Ammon's horn (tissue), 1 donor: Measurements from ENCODE around the gene IMMP2L.
A peak's percentile ranks its signal among the peaks of the same experiment; 100 is the strongest.

Source experiments
- DNase-seq: peaks from one replicate; pipeline ENCODE4 v3.0.0-alpha.2; 2016; ENCODE audit warnings: low spot score

Gene IMMP2L

DNA sequence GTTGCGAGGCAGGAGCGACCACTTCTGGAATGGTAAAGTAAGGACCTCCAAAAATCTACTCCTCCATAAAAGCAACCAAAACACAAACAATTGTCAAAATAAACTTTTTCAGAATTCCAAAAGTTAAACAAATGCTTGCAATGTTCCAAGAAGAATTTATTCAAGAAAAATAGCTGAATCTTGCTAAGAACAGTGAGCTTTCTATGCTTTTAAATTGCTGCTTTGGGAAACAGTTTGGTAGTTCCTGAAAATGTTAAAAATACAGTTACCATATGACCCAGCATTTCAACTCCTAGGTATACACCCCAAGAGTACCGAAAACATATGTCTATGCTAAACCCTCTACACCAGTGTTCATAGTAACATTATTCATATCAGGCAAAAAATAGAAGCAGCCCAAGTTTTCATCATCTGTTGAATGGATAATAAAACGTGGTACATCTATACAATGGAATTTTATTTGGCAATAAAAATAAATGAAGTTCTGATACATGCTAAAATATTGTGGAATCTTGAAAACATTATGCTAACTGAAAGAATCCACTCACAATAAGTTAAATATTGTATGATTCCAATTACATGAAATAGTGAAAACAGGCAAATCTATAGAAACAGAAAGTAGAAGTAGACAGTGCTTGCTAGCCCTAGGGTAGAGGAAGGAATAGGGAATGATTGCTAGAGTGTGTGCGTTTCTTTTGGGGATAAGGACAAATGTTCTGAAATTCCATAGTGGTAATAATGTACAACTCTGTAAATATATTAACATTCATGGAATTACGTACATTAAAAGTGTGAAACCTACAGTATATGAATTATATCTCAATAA, 414.4 kb downstream of the IMMP2L start:
- no peak for DNase-seq

DNA sequence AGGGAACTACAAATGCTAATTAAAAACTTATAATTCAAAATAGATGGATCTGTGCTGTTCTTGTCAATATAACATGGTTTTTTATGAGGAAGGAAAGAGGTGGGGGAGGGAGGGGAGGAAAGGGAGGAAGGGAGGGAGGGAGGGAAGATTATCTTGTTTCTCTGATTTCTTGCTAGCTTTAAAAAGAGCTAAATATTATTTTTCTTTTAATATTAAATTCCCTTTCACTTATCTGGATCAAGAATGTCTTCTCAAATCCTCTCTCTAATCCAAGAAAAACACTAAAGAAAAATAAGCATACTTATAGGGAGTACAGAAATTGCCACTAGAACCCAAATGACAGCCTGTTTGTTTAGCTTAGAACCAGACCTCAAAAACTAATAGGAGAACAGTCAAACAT, 416.2 kb downstream of the IMMP2L start:
- no peak for DNase-seq

DNA sequence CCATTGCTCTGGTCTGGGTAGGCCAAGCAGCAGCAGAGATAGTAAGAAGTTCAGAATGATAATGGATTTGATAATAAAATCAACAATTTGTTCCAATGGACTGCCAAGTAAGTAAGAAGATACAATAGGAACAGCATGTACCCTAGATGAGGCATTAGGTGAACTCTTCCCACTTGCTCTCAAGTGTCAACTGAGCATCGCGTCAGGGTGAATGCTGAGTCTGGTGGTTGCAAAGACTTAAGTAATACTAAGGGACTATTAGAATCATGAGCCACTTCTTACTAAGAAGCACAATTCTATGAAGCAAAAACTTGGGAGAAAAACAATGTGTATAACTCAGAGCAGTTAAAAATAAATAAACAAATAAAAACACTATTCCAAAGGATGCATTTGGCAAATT, 416.8 kb downstream of the IMMP2L start:
- DNase-seq, result no peak

DNA sequence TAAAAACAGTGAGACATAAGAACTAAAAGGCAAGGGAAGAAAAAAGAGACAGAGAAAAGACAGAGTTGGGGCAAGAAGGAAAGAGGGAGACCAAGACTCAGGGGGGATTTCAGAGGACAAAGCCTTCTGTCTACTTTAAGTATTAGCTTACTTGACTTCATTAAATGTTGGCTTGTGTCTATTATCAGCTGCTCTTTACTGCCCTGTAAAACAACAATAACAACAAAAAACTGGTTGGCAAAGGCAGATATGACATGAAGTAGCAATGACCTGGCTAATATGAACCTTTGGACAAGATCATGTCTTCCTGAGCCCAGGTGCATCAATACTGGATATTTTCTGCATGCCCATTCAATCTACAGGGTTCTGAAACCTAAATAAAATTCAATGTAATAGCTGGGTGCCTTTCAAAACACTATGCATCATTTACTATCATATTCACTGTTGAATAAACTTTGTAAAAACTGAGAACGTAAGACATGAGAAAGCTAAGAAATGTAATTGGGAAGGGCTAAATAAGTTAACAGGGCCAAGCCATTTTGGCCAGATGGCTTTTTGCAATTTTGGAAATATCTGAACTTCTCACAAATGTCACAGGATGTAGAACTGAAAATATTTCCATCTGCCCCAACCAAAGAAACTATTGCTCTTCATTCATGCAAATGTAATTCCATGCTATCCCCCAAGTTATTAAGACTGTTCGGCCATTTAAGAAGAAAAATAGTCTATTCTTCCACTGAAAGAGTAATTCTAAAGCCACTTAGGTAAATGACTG, 422.0 kb downstream of the IMMP2L start:
- no peak for DNase-seq

DNA sequence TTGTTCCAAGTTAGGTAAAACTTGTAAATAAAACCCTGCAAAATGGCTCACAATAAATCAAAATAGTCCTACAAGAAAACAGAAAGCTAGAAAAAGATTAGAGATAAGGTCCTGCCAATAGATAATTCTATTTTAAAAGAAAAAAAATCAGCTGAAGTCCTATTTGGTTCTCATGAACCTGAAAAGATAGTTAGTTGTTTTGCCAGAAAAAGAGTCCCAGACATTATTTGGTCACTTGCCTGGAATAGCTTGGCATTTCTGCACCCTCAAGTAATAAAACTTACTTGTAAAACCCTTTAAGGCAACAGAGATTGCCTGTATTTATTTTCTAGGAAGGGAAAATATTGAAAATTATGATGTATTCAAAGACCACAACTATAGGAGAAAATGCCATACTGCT, 423.7 kb downstream of the IMMP2L start:
- no peak for DNase-seq

DNA sequence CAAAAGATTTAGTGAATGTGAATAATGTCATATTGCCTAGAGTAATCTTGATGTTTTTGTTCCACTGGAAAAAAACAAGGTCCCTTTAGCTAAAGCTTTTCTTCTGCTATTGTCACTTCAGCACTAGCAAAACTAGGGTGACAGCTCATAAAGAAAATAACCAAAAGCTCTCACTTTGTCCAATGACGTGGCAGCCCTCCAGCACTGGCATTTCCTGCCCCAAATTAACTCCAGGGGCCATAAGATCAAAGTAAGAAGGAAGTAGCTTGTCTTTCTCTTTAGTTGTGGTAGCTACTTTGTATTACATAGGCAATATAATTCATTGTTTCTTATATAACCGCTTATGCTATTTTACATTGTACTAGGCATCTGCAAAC, 424.1 kb downstream of the IMMP2L start:
- DNase-seq, result peak; percentile 46

DNA sequence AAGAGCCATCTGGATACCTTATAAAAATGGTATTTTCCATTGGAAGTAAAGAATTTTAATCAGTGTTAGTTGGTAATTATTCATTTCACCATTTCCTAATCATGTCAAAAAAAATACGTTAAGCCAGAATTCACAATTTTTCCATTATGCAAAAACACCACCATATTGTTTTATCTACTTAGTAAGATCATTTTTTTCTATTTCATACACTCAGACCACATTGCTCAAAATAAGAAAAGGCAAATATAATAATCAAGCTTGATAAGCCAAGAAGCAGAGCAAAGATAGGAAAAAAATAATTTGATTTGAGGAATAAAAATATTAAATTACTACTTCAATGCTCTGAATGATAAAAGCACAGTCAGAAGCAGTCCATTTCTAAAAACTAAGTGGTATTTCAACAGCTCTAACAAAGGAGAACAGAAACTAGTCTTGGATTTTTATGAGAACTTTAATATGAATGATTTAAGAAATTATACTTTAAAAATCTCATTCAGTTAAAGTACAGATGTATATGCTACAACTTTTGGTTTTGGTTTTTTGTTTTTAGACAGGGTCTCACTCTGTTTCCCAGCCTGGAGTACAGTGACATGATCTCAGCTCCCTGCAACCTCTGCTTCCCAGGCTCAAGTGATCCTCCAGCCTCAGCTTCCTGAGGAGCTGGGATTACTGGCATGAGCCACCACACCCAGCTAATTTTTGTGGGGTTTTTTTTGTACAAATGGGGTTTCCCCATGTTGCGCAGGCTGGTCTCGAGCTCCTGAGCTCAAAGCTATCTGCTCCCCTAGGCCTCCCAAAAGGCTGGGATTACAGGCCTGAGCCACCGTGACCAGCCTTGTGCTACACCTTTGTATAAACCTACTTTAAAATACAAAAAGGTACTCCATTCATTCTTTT, 424.7 kb downstream of the IMMP2L start:
- no peak for DNase-seq

DNA sequence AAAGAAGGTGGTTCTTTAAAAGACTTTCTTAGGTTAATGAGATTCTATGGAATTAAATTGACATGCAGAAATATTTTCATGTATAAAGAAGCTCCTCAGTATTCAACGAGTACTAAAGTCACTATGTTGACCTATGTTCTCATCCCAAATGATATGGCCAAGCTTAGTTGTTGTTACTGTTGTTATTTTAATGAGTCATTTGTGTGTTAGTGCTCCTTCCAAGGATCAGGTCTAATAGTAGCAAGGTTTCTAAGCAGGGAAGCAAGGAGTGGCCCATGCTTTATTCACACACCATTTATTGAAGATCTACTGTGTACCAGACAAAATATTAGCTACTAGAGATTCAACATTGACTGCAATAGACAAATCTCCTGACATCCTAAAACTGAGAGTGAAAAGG, 429.5 kb downstream of the IMMP2L start:
- DNase-seq, result no peak

DNA sequence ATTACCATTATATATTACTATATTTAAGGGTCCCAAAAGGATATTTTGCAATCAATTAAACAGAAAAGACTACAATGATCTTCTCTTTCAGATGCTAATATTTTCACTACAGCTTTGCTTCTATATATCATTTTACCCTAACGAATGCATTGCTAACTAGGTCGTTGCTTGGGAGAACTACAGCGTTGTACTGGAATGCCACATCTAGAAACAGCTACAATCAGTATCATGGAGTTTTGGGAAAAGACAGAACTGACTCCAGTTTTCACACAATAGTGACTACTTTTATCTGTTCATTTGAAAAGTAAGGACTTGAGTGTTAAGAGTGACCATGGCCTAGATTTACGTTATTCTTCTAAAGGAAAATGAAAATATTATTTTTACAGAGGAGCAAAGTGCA, 432.9 kb downstream of the IMMP2L start:
- no peak for DNase-seq

DNA sequence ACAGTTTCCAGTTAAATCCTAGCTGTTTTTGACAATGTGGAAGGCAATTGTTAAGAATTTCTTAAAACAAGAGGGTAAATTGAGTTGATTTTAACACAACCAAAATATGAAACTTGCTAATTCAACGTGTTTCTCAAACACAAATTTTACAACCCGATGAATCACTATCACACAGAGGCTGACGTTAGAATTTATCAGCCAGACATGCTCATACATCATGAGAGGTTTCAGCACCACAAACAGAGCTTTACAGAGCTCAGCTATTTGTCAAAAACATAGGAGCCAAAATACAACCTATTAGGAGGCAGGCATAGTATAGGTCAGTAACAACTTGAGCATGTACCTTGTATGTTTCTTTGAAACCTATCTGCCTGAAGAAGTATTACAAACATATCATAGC, 435.3 kb downstream of the IMMP2L start:
- no peak for DNase-seq

DNA sequence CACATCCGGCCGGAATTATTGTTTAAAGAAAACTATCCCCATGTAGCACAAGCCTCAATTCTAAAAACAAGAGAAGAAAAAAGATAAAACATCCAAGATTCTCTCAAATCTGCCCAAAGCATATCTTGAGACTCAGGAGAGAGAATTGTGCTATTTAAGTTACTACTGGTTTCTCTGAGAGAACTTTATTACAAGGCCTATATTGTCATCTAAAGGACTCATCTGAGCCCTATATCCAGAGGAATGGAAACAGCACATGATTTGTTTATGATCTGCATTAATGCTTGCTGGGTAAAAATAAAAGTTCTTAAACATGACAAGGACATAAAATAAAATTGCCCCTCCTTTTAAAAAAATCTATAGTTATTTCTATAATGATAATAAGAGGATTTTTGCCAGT, 446.3 kb downstream of the IMMP2L start:
- no peak for DNase-seq

DNA sequence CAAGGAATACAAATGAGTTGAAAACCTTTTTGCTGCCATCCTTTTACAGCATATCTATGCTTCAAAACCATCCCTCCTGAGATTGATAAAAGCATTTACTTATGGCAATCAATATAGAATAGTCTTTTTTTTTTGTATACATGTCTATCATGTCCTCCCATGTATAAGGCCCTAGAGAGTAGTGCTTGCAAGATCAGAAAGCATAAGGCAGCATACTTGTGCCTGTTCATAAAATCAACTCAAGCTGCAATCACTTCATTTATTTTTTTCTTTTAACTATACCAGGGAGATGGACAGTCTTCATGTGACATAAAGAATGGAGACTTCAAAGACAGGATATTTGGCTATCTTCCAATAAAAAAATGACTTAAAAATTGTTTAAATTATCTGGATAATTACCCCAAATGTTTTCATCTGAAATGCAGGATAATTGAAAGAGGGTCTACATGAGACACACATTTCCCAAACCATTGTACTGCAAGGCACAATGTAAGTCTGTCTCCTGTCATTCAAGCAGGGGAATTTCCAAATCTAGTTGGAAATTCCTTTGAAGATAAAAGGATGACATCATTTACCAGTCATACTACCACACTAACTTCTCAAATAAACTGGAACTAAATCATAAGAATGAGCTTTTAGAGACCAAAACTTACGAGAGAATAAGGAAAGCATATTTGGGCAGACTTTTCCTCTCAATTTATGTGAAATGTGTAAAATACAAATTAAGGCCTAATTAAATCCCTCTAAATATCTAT, 448.9 kb downstream of the IMMP2L start:
- DNase-seq, result no peak

DNA sequence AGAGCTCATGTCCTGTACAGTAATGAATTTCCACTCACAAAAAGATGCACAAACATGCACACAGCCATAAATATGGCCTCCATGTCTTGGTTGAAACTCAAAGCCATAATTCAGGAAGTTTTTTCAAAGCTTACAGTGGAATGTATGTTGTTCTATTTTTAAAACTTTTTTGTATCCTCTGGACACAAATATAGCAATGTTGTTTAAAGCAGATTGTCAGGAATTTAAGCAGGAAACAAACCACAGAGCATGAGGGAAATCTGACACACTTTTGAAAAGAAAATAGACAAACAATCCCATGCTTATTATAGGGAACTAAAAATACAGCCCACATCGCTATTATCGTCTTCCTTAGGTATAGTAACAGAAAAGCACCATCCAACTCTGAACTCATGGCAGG, 449.9 kb downstream of the IMMP2L start:
- no peak for DNase-seq

DNA sequence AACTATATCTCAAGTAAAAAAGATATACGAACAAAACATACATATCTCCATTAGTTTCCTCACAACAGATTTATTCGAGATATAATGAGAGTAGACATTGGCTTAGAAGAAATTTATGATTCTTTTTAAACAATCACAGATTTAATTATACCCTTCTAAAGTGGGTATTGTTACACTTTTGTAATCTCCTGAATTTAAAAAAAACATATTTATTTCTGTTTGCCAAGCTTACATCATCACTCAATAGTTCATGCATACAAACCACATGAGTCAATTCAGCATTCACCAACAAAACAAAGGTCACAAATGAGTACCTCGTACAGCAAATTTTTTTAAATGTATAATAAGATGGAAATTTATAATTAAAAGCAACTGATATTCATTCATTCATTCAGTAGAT, 453.8 kb downstream of the IMMP2L start:
- DNase-seq, result no peak

DNA sequence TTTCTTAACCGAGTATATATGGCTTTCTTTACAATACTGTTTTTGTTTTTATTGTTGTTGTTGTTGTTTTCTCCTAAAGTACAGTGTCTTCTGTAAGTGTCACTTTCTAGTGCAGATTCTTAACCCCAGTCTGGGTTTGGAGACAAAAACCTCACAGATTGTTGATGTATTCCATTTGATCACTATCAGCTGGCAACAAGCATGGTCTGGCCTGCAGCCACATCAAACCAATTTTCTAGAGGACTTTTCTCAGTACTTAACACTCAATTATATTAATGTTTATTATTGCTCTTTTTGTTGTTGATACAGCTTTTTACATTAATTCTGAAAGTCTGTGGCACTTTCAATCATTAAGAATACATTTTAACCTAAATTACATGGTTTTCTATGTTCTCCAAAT, 454.3 kb downstream of the IMMP2L start:
- DNase-seq, result no peak

DNA sequence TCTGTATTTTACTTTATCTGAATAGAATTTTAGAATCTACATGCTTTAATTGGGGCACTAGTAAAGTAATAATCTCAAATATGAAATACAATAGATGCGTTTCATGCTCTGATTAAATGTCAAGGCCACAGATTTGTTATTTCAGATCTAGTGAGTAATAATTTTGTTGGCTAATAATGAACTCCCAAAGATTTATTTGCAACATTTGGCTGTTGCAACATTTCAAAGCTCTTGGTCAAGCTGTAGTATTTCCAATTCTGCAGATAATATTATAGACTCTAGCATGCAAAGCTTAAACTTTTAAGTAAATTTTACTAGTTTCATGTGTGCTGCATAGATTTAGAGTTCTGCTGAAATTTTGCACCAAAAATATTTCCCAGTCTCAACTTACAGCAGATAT, 454.7 kb downstream of the IMMP2L start:
- no peak for DNase-seq

DNA sequence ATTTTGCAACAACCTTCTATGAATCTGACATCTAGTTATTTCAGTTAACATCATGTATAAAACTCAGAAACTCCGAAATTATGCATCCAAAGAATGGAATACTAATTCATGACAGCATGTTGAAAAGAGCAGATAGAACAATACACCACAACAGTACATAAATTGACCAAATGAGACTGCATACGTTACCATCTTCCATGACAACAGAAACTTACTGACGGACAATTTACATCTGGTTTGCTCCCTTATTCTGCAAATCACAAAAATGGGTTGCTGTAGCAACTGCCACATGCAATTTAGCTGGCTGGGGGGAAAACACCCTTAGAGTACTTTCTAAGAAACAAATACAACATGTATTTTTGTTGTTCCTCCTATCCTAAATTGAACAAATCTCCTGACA, 457.0 kb downstream of the IMMP2L start:
- DNase-seq, result no peak

DNA sequence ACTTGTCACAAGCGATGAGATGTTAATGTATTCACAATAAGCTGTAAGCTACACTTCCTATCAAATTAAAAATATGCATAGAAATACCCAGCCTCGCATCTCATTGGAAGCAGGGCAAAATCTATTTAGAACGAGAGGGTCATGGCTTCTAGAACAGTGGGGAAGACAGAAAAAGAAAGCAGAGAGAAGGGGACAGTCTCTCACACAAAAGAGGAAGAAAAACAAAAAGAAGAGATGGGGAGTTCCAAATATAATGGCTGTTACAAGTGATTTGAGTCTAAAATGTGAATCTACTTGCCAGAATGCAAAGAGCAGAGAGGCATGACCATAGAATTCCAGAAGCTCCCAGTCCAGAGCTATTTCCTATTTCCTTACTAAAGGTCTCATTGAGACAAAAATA, 457.6 kb downstream of the IMMP2L start:
- no peak for DNase-seq

DNA sequence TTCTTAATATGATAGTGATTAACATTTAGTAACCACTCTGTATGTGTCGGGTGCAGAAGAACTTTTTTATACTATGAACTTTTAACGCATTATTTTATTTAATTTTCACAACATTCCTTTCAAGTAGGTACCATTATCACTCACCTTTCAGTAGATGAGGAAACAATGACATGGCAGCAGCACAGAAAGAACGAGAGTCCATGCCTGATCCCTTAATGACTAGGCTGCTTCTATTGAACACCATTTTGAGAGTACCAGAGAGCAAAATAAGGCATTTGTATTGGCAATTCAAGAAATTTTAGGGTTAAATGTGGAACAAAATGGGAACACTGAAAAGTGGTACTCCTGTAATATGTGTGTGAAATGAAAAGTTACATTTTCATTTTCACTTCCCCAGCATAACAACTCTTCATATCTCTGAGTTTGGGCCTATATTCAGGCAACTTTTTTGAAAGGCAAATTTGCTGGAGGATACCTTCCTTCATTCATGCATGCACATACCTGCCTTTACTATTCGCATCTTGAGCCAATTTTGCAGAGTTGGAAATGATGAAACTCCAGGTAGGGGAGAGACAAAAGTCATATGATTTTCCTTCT, 458.5 kb downstream of the IMMP2L start:
- DNase-seq, result no peak

DNA sequence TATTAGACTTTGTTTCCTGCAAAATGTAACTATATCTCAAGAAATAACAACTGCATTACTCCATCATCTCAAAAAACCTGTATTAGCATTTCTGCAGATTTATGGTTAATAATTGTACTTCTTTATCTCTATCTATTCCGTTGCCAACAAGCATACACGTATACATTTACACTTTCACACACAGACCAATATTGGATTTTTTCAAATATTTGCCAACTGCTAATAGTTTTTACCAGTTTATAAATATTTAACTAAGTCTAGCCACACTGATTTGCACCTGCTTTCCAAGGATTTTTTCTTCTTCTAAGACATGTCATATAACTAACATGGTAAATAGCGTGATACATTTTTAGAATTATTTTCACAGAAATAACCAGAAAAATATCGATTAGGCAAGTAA, 459.2 kb downstream of the IMMP2L start:
- DNase-seq, result no peak

DNA sequence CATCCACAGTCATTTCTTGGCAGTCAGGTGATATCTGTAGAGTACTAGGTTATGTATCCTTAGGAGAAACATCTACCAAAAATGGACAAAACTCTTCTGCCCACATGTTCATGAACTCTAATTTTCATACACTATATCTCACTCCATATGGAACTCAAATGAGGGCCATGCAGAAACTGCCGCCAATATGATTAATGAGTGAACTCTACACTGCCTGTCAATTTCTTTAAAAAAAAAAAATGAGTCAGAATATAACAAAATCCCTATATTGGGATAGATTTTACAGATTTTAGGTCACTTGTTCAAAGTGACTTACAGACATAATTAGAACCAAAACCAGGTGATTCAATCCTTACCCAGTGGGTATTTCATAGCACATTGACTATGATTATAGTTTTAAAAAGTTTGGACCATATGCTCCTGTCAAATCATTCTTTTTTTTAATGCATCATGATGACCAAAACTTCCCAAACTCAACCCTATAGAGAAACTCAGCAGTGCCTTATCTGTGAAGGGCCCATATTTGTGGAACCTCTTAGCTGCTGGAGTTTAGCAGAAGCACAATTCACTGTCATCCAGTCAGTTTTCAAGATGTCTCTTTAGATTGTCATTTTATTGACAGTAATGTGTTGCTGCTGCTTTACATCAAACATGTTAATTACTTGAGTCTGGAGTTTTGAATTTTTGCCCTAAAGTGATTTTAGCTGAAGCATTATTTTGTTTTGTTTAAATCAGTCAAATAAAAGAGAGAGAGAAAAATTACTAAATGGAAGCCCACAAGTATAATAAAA, 460.2 kb downstream of the IMMP2L start:
- DNase-seq, result no peak
